DND-41 (cell line): ENCODE measurements around the gene AR.

ENCODE experiments used
- ATAC-seq: fragments of 200-7000 bp; cut with Tn5 transposase; 3 replicates; pipeline ENCODE4 v1.9.1; 2021; ENCODE audit warnings: low read depth; ENCODE audit not compliant: insufficient read depth
- DNase-seq: peaks from one replicate; pipeline ENCODE4 v3.0.0-alpha.2; 2020
- H2AFZ ChIP-seq: 2 replicates; pipeline ENCODE4 v1.6.0; 2012; ENCODE audit warnings: low read depth, low read length
- H3K27ac ChIP-seq: 2 replicates; pipeline ENCODE4 v1.5.1; 2012; ENCODE audit warnings: low read length, inconsistent platforms
- H3K27me3 ChIP-seq: fragments of 200-600 bp; sonication (generic); 2 replicates; pipeline ENCODE4 v1.6.0; 2012; ENCODE audit warnings: low read length, mild to moderate bottlenecking, inconsistent platforms; ENCODE audit not compliant: insufficient read depth, poor library complexity
- H3K36me3 ChIP-seq: 2 replicates; pipeline ENCODE4 v1.5.1; 2012; ENCODE audit warnings: low read length, inconsistent platforms; ENCODE audit not compliant: insufficient read depth
- H3K4me1 ChIP-seq: 2 replicates; pipeline ENCODE4 v1.5.1; 2012; ENCODE audit warnings: mild to moderate bottlenecking, low read length; ENCODE audit not compliant: insufficient read depth
- H3K4me2 ChIP-seq: 2 replicates; pipeline ENCODE4 v1.6.0; 2012; ENCODE audit warnings: mild to moderate bottlenecking, moderate library complexity, low read length, inconsistent platforms; ENCODE audit not compliant: insufficient read depth
- H3K4me3 ChIP-seq, 2 experiments: fragments of 200-600 bp in 1 of 2; shearing (Covaris generic) in 1 of 2; 2 replicates each; pipeline ENCODE4 v1.5.1; 2012 to 2016; ENCODE audit warnings: inconsistent platforms in 2 of 2, low read length in 2 of 2, mild to moderate bottlenecking in 2 of 2, low read depth in 1 of 2, moderate library complexity in 1 of 2
- H3K79me2 ChIP-seq: 2 replicates; pipeline ENCODE4 v1.6.0; 2012; ENCODE audit warnings: low read length, inconsistent platforms; ENCODE audit not compliant: insufficient read depth
- H3K9ac ChIP-seq: 2 replicates; pipeline ENCODE4 v1.6.0; 2012; ENCODE audit warnings: low read depth, mild to moderate bottlenecking, inconsistent platforms, low read length, moderate library complexity
- H3K9me3 ChIP-seq: 2 replicates; pipeline ENCODE4 v1.5.1; 2012; ENCODE audit warnings: low read length, moderate library complexity, mild to moderate bottlenecking, inconsistent platforms; ENCODE audit not compliant: insufficient read depth, severe bottlenecking
- H4K20me1 ChIP-seq: 2 replicates; pipeline ENCODE4 v1.6.0; 2012; ENCODE audit warnings: low read length; ENCODE audit not compliant: insufficient read depth
- CTCF ChIP-seq: IDR thresholded peaks from 2 replicates; pipeline ENCODE4 v1.5.1; 2012; ENCODE audit warnings: borderline replicate concordance, low read length, moderate library complexity, mild to moderate bottlenecking; ENCODE audit not compliant: poor library complexity, severe bottlenecking; ENCODE audit errors: extremely low read depth
- EZH2 ChIP-seq: IDR thresholded peaks from 3 replicates; pipeline ENCODE4 v1.6.1; 2012; ENCODE audit warnings: borderline replicate concordance, low read depth, mild to moderate bottlenecking, moderate library complexity, low read length, inconsistent platforms; ENCODE audit not compliant: severe bottlenecking

The AR gene

GRCh38 chrX:67558267-67558666, 14.4 kb downstream of the AR start:
- Histone ChIP-seq H3K9me3 (no peaks in the 10 kb centered on the region), H2AFZ (no peak overlapping the region), H3K79me2 (no peaks in the 10 kb centered on the region), H3K36me3 (no peaks in the 10 kb centered on the region), H3K27ac (no peak overlapping the region), H3K4me2 (no peak overlapping the region), H3K9ac (no peak overlapping the region), H3K4me3 (no peak overlapping the region), H3K4me1 (no peaks in the 10 kb centered on the region), H3K27me3 (no peaks in the 10 kb centered on the region), H4K20me1 (no peaks in the 10 kb centered on the region)
- no peak for DNase-seq
- ATAC-seq = no peak
- TF ChIP-seq EZH2 = no peak
- TF ChIP-seq CTCF = no peak

- Histone ChIP-seq H3K9ac (no peak overlapping the region), H3K36me3 (no peaks in the 10 kb centered on the region), H2AFZ (no peak overlapping the region), H3K27me3 (no peaks in the 10 kb centered on the region), H4K20me1 (no peaks in the 10 kb centered on the region), H3K4me1 (no peaks in the 10 kb centered on the region), H3K9me3 (no peaks in the 10 kb centered on the region), H3K79me2 (no peaks in the 10 kb centered on the region), H3K4me2 (no peak overlapping the region), H3K4me3 (no peak overlapping the region), H3K27ac (no peak overlapping the region)
- ATAC-seq (no peak), DNase-seq (no peak)
- TF ChIP-seq EZH2 (no peak), CTCF (no peak)
These were observed 19.9 kb downstream of the AR start for GRCh38 chrX:67563469-67564448.

- ATAC-seq (no peak), DNase-seq (no peak)
- TF ChIP-seq CTCF (no peak), EZH2 (no peak)
- no peak overlapping the region for H3K27ac ChIP-seq
- H3K36me3 ChIP-seq = no peaks in the 10 kb centered on the region
- H3K79me2 ChIP-seq = no peaks in the 10 kb centered on the region
- H3K4me2 ChIP-seq = no peak overlapping the region
- H4K20me1 ChIP-seq = no peaks in the 10 kb centered on the region
- no peak overlapping the region for H3K4me3 ChIP-seq
- no peaks in the 10 kb centered on the region for H3K9me3 ChIP-seq
- H3K4me1 ChIP-seq = no peaks in the 10 kb centered on the region
- no peak overlapping the region for H3K9ac ChIP-seq
- no peaks in the 10 kb centered on the region for H3K27me3 ChIP-seq
- H2AFZ ChIP-seq = no peak overlapping the region
These were observed 20.7 kb downstream of the AR start for GRCh38 chrX:67564475-67564874.
